GM18511 (cell line): ENCODE data around the gene CRY2.

Source experiments
- ATAC-seq: cut with Tn5 transposase; IDR thresholded peaks from one replicate; pipeline ENCODE4 v1.9.1; 2021; ENCODE audit warnings: mild to moderate bottlenecking, moderate library complexity; ENCODE audit not compliant: unreplicated experiment

The CRY2 gene

DNA sequence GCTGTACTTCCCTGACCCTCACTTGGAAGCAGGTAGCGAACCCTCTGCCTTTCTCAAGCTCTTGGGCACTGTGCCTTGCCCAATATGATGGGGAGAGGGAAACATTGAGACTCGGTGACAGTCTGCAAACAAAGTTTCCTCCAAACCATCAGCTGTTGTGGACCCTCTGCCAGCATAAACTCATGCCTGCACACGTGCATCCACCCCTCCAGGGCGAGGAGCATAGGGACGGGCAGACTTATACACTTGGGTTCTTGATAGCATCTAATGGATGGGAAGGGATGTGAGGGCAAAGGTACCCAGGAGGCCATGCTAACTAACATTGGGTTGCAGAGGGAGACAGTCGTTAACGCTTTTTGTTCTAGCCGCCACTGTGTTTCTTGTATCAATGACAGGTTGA is 29.9 kb downstream of the CRY2 start:
- no peak for ATAC-seq

- ATAC-seq: no peak
These were observed 30.6 kb downstream of the CRY2 start for GRCh38 chr11:45877845-45878244.

GRCh38 chr11:45879803-45880686 is 32.8 kb downstream of the CRY2 start:
- no peak for ATAC-seq

GRCh38 chr11:45880772-45881570 is 33.7 kb downstream of the CRY2 start:
- no peak for ATAC-seq

- no peak for ATAC-seq
These were observed 34.6 kb downstream of the CRY2 start for GRCh38 chr11:45881708-45882368.

GRCh38 chr11:45884596-45885185 is 37.4 kb downstream of the CRY2 start:
- ATAC-seq: no peak

DNA sequence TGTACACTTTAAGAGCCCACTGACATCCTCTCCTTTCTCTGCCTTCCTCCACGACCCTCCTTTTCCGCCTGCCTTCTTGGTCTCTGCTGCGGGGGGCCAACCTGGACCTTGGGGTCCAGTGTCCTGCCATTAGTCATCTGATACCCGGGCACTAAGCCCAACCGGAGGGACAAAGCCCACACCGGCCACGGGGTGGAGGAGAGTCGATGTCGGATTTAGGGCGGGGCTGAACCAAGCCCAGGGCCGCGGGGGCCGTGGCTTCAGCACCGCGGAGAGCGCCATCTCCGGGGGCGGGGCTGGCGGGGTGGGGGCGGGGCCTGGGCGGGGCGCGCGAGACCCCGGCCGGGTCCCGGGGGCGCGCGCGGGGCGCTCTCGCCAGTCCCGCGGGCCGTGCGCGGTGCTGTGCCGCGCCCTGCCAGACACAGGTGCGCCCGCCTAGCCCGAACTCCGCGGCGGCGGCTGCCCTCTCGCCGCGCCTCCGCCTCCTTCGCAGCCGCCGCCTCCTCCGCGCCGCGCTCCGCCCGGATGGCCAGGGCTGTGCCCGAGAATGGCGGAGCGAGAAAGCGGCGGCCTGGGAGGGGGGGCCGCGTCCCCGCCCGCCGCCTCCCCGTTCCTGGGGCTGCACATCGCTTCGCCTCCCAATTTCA is 38.1 kb downstream of the CRY2 start, which contains the start of gene MAPK8IP1:
TSS of gene MAPK8IP1 (plus strand) at position 378 of the 647 bp plus-strand sequence. CDS start at position 548, 170 bp downstream.
- ATAC-seq: peak; percentile 76

DNA sequence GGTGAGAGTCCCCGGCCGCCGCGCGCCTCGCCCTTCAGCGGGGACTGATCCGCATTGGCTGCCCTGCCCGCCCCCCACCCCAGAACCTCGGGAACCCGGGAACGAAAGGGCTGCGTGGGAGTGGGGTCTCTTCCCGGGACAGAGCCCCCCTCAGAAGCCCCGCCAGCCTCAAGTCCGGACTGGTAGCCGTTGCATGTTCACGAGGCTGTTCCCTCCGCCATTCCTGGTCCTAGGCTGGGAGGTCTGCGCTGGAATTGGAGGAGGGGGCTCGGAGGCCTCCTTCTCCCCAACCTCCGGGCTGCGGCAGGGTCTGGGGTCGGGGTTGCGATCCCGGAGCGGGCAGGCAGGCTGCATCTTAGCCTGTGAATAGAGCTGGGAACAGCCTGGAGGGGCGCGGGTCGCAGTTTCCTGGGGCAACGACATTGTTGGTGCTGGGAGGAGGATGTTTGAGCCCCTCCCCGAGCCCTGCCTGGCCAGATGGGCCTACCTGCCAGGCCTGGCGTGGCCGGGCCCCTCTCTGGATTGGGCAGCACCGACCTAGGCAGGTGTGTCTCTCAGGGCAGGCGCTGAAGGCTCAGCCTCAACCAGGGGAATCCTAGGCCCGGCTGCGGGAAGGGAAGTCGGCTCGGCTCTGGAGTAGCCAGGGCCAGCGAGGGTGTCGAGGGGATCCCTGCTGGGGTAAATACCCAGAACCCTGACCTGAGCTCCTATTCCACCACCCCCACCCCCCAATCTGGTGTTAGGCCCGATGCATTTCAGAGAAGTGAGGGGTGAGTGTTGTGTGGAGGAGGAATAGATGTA is 38.8 kb downstream of the CRY2 start:
- no peak for ATAC-seq

- ATAC-seq: no peak
These were observed 39.7 kb downstream of the CRY2 start for GRCh38 chr11:45886816-45887520.

GRCh38 chr11:45887587-45887986 is 40.3 kb downstream of the CRY2 start:
- no peak for ATAC-seq

DNA sequence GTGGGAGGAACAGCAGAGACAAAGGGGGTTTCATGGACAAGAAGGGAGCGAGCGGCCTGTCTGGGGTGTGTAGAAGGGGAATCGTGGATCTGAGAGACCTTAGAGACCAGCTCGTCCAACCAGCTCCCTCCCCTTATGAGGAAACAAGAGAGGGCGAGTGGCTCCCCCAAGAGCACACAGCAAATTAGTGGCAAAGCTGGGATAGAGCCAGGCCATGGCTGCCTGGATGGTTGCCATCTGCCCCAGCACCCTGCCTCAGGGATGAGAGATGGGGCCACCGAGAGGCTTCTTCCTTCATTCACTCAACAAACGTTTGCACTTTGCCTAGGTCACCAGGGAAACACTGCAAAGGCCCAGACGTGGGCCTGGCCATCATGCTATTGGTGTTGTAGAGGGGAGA is 42.3 kb downstream of the CRY2 start:
- ATAC-seq: no peak

- ATAC-seq: no peak
These were observed 42.7 kb downstream of the CRY2 start for GRCh38 chr11:45889966-45890365.

DNA sequence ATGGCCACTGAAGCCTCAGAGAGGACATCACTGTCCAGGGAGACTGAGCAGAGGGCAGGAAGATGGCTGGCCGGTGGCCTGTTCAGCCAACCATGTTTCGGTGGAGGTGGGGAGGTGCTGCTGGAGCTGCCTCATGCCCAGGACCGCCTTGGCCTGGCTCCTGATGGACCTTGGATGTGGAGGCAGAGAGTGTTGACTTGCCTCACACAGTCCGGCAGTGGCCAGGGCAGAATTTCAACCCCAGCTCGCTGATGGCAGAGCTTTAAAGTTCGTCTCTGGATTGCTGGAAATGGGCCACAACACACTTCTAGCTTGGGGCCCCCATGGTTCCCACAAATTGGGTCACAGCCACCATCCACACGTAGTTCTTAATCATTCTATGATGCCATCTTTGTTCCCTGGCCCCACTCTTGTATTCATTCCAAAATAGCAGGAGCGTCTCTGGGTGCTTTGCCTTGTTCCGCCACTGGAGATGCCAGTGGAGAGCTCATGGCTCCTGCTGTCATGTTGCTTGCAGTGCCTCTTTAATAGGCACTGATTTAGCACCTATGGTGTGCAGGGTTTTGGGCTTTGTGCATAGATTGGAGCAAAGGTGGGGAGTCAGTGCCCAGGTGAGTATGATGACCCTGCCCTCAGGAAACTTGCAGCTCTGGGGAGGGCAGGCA is 43.7 kb downstream of the CRY2 start:
- no peak for ATAC-seq

DNA sequence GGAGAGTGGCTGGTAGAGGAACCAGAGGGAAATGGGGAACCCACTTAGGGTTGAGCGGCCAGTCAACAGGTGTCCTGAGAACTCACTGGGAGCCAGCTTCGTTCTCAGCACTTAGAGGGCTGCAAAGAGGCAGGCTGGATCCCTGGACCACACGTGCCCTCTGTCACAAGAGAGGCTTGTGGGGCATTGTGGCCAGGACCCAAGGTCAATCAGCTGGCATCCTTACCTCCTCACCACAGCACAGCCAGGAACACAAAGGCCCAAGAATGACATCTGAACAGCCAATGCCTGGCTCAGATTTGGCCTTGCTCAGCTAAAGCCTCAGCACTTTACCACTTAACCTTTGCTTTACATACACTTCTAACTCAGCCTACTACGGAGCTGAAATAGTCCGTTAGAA is 45.6 kb downstream of the CRY2 start:
- no peak for ATAC-seq

DNA sequence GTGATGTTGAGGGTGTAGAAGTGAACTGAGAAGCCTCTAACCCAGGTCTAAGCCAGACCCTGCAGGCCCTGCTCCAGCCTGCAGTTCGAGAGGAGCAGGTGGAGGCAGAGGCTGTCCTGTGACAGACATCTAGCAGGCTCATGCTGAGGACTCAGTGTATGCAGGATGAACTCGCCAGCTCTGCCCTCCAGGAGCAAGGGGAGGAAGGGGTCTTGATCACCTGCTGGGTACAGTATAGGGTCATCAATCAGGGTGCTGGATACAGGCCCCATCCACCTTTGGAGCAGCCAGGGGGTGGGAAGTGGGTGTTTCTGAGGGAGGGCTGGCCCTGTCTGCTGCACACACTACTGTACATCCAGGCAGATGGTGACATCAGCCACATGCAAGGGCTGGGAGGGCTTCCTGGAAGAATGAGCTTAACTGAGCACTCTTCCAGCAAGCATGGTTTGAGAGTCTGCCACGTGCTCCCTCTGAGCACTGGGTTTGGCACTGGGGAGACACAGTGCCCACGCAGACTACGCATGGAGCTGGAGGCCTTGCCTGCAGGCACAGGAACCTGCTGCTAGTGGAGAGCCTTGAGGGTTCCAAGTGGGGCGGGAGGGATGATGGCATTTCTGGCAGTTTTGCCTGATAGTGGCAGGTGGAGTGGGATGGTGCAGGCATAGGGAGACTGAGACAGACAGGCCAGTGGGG is 47.4 kb downstream of the CRY2 start:
- ATAC-seq: no peak

DNA sequence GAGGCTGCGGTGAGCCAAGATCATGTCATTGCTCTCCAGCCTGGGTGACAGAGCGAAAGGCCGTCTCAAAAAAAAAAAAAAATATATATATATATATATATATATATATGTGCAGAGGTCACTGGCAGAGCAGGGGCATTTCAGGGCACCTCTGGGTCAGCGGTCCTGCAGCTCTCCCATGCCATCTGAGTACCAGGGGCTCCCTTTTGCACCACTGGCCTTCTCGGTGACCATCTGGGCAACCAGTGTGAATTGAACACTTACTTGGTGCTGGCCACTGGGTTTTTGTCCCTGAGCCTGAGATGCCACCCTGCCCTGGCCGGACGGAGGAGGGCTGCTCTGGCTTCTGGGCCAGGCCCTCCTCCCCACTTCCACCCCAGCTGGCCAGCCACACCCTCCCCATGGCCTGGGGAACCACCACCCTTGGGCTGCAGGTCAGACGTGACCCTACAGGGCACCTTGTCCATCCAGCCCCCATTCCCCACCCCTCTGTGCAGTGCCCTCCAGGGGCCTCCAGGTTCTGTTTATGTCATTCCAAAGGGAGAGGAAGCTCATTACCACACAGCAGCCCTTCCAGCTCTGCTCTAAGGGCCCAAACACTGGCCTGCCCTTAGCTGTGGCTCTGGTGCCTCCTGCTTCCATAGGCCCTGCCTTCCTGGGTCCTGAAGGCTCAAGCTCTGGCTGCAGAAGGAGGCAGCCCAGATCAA is 48.4 kb downstream of the CRY2 start:
- ATAC-seq: no peak

DNA sequence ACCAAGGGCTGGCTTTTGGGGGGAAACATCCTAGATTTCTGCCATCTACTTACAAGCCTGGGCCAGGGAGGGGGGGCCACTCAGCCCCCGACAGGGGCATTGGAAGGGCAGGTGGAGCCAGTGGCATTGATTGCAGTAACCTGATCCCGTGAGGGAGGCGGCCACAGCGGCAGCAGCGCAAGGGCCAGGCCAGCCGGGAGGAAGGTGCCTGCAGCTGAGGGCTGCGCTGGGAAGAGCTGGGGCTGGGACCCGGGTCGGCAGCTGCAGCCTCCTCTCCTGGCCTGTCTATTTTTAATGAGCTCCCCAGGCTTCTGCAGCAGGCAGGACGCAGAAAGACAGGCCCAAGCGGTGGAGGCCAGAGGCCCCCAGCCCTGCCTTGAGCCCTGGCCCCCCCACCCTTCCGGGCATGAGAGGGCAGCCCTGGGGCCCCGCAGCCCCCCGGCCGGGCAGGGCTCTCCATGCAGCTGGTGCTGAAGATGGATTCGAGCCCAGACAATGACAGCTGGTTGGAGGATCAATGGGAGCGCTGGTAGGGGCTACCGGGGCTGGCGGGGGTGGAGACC is 49.2 kb downstream of the CRY2 start:
- no peak for ATAC-seq
